Ovary (tissue), 9 donors: ENCODE measurements around the gene KIAA0586. TPM values are rescaled to one million over a fixed set of nuclear protein-coding genes. Genes with fewer than 3 reads are reported as not detected.

Experiments used
- DNase-seq, 5 donors: peaks; one replicate each; pipeline ENCODE4 v3.0.0-alpha.2; 2019 to 2020
- H3K27ac ChIP-seq, 2 donors: fragments of 200-600 bp; one replicate each; pipeline versions ENCODE4 v1.5.1 to v1.8.0; 2019 to 2022
- H3K27me3 ChIP-seq: fragments of 200-600 bp; one replicate; pipeline ENCODE4 v1.8.0; 2022
- H3K36me3 ChIP-seq: fragments of 200-600 bp; sonication (generic); one replicate; pipeline ENCODE4 v1.5.1; 2019
- H3K4me1 ChIP-seq: one replicate; pipeline ENCODE4 v1.8.1; 2013; ENCODE audit warnings: mild to moderate bottlenecking, moderate library complexity; ENCODE audit not compliant: insufficient read depth
- H3K4me3 ChIP-seq: fragments of 200-600 bp; sonication (generic); one replicate; pipeline ENCODE4 v1.5.1; 2017
- H3K9me3 ChIP-seq, 2 donors: fragments of 200-600 bp in 1 of 2; sonication (generic) in 1 of 2; one replicate each; pipeline versions ENCODE4 v1.5.1 to v1.8.1; 2013 to 2019; ENCODE audit warnings: mild to moderate bottlenecking in 1 of 2, moderate library complexity in 1 of 2
- CTCF ChIP-seq, 3 donors: fragments of 450-650 bp in 2 of 3; fragments of 200-600 bp in 1 of 3; IDR thresholded peaks; one replicate each; pipeline versions ENCODE4 v1.5.1 to v1.8.0; 2016 to 2022; ENCODE audit warnings: antibody characterized with exemption in 3 of 3, mild to moderate bottlenecking in 1 of 3
- EP300 ChIP-seq: sonication (generic); formaldehyde crosslinking; IDR thresholded peaks from one replicate; pipeline ENCODE4 v1.6.1; 2017; ENCODE audit warnings: antibody characterized with exemption
- POLR2A ChIP-seq: fragments of 450-650 bp; IDR thresholded peaks from one replicate; pipeline ENCODE4 v1.6.1; 2017; ENCODE audit warnings: antibody characterized with exemption, mild to moderate bottlenecking, moderate library complexity
- WGBS, 3 donors: extraction: QIAGEN DNeasy Blood & Tissue Kit in 1 of 3; methylation state at CpG; one replicate each; pipeline versions ENCODE4 v1.1.5 to v1.1.7; 2013 to 2017; 5-methylcytosine and 5-hydroxymethylcytosine counted together
- intact Hi-C, 4 donors: fragments of 100-400 bp; cut with DNase I; formaldehyde crosslinking; loops; one replicate each; pipeline versions ENCODE4 v1.11.0 to v1.15.1; 2022 to 2023
- polyA plus RNA-seq, 2 donors: library from polyadenylated mRNA; stranded (reverse); fragments of 200-250 nt in 1 of 2; fragments of 350-450 nt in 1 of 2; fragmentation: Illumina TruSeq in 1 of 2; extraction: RNeasy Lipid Tissue Mini Kit (QIAGEN cat#74804) in 1 of 2; gene quantifications; one replicate each; pipeline ENCODE4 v1.2.3, GENCODE V29; 2013 to 2014
- total RNA-seq, 7 donors: library from RNA; depleted of rRNA in 2 of 7; stranded (reverse); fragments of >200 nt in 2 of 7; fragmentation: NEBNext Ultra II Directional in 3 of 7; extraction: Animal tissue kit (Norgen Biotek cat#: 25700) in 3 of 7; gene quantifications; one replicate each; pipeline versions ENCODE4 v1.1.0 to v1.2.4, GENCODE V29; 2016 to 2023
- donor health status: DM: no; HTN: no; CAD: no; lungs with moderate emphysema.
- donor health status: DM: no; HTN: no; CAD: no.
- donor health status: Bipolar disorder and iron deficiency.
- donor health status: DM: yes; HTN: yes; CAD: no.
- donor health status: DM: no; HTN: no; CAD: no.
- donor health status: DM: yes; HTN: yes; CAD: no.

The KIAA0586 gene
- total and polyA plus RNA-seq, 9 donors = 4.6 to 19.1 (median 13.7) TPM

GRCh38 chr14:58465421-58465820 is 37.9 kb downstream of the KIAA0586 start:
- no peak for DNase-seq
- no peaks in the 10 kb centered on the region for H3K36me3 ChIP-seq
- no peak overlapping the region for H3K27ac ChIP-seq
- TF ChIP-seq EP300 (no peak), CTCF (IDR thresholded peaks at IDR 0.05) (no peak), POLR2A (no peak)
- no peaks in the 10 kb centered on the region for H3K9me3 ChIP-seq
- H3K27me3 ChIP-seq = peaks cover 3% of the 10 kb centered on the region
- no peaks in the 10 kb centered on the region for H3K4me1 ChIP-seq
- intact Hi-C loops = no loop called here
- 83 to 90% (median 88%) methylated on average over 2 of the region's 2 CpGs for WGBS, 3 donors
- no peak overlapping the region for H3K4me3 ChIP-seq

GRCh38 chr14:58466459-58466858 is 38.9 kb downstream of the KIAA0586 start:
- Histone ChIP-seq H3K9me3 (no peaks in the 10 kb centered on the region), H3K4me1 (no peaks in the 10 kb centered on the region), H3K4me3 (no peak overlapping the region), H3K36me3 (no peaks in the 10 kb centered on the region), H3K27ac (no peak overlapping the region), H3K27me3 (peaks cover 3% of the 10 kb centered on the region)
- intact Hi-C loops = no loop called here
- WGBS, 3 donors = 65 to 72% (median 69%) methylated on average over 1 of the region's 1 CpG
- no peak for DNase-seq
- TF ChIP-seq EP300 = no peak
- no peak for TF ChIP-seq POLR2A
- no peak for TF ChIP-seq CTCF (IDR thresholded peaks at IDR 0.05)

- WGBS, 3 donors = 95 to 98% (median 98%) methylated on average over 2 of the region's 2 CpGs
- TF ChIP-seq POLR2A (no peak), EP300 (no peak), CTCF (IDR thresholded peaks at IDR 0.05) (no peak)
Measured at GRCh38 chr14:58467575-58467974, 40.1 kb downstream of the KIAA0586 start.

GRCh38 chr14:58469309-58469708 is 41.8 kb downstream of the KIAA0586 start:
- no peak overlapping the region for H3K4me3 ChIP-seq
- 93 to 99% (median 98%) methylated on average over 5 of the region's 5 CpGs for WGBS, 3 donors
- H3K27me3 ChIP-seq = peaks cover 3% of the 10 kb centered on the region
- no peaks in the 10 kb centered on the region for H3K36me3 ChIP-seq
- TF ChIP-seq CTCF (IDR thresholded peaks at IDR 0.05) (no peak), POLR2A (no peak), EP300 (no peak)
- no peaks in the 10 kb centered on the region for H3K4me1 ChIP-seq
- no peaks in the 10 kb centered on the region for H3K9me3 ChIP-seq
- no peak overlapping the region for H3K27ac ChIP-seq
- no peak for DNase-seq
- intact Hi-C loops = no loop called here

More at GRCh38 chr14:58467575-58467974, 40.1 kb downstream of the KIAA0586 start:
- H3K4me3 ChIP-seq = no peak overlapping the region
- intact Hi-C loops = no loop called here
- DNase-seq = no peak
- no peaks in the 10 kb centered on the region for H3K36me3 ChIP-seq
- H3K27me3 ChIP-seq = peaks cover 3% of the 10 kb centered on the region
- no peaks in the 10 kb centered on the region for H3K4me1 ChIP-seq
- H3K9me3 ChIP-seq = no peaks in the 10 kb centered on the region
- H3K27ac ChIP-seq = no peak overlapping the region

GRCh38 chr14:58476320-58476719 is 48.8 kb downstream of the KIAA0586 start:
- no peak for DNase-seq
- Histone ChIP-seq H3K27me3 (no peaks in the 10 kb centered on the region), H3K9me3 (no peaks in the 10 kb centered on the region), H3K4me3 (no peak overlapping the region), H3K4me1 (no peaks in the 10 kb centered on the region), H3K36me3 (no peaks in the 10 kb centered on the region), H3K27ac (no peak overlapping the region)
- intact Hi-C loops = no loop called here
- 93 to 99% (median 95%) methylated on average over 1 of the region's 1 CpG for whole genome bisulfite sequencing, 3 donors
- TF ChIP-seq POLR2A (no peak), CTCF (IDR thresholded peaks at IDR 0.05) (no peak), EP300 (no peak)
